Mesenchymal stem cell (in vitro differentiated cells and primary cell): Measurements from ENCODE around the gene NFATC4.

Experiments used
- DNase-seq: peaks from one replicate; pipeline ENCODE4 v3.0.0-alpha.2; 2013
- H2AFZ ChIP-seq: one replicate; pipeline ENCODE4 v1.6.1; 2013; ENCODE audit warnings: low read depth, mild to moderate bottlenecking, control low read depth, inconsistent platforms, low read length, moderate library complexity
- H2AK5ac ChIP-seq: 2 replicates; pipeline ENCODE4 v1.6.1; 2013; ENCODE audit warnings: low read length, moderate library complexity, mild to moderate bottlenecking, inconsistent platforms; ENCODE audit not compliant: severe bottlenecking
- H2BK120ac ChIP-seq: one replicate; pipeline ENCODE4 v1.6.1; 2013; ENCODE audit warnings: low read depth, mild to moderate bottlenecking, inconsistent platforms, low read length, moderate library complexity
- H2BK12ac ChIP-seq, 2 experiments: one replicate each; pipeline ENCODE4 v1.6.1; 2013; ENCODE audit warnings: inconsistent platforms in 2 of 2, low read length in 2 of 2, mild to moderate bottlenecking in 2 of 2, moderate library complexity in 2 of 2, control low read depth in 1 of 2
- H2BK15ac ChIP-seq: one replicate; pipeline ENCODE4 v1.6.1; 2013; ENCODE audit warnings: mild to moderate bottlenecking, low read depth, inconsistent platforms; ENCODE audit not compliant: poor library complexity, severe bottlenecking
- H2BK5ac ChIP-seq: 2 replicates; pipeline ENCODE4 v1.6.1; 2013; ENCODE audit warnings: low read depth, mild to moderate bottlenecking, low read length, control low read depth, inconsistent platforms; ENCODE audit not compliant: poor library complexity, severe bottlenecking
- H3K14ac ChIP-seq, 2 experiments: one replicate each; pipeline ENCODE4 v1.6.1; 2013; ENCODE audit warnings: inconsistent platforms in 2 of 2, low read length in 2 of 2, control low read depth in 1 of 2, mild to moderate bottlenecking in 1 of 2, moderate library complexity in 1 of 2
- H3K18ac ChIP-seq, 2 experiments: one replicate each; pipeline ENCODE4 v1.6.1; 2013; ENCODE audit warnings: inconsistent platforms in 2 of 2, low read length in 2 of 2, control low read depth in 1 of 2, low read depth in 1 of 2, mild to moderate bottlenecking in 1 of 2
- H3K23ac ChIP-seq, 2 experiments: one replicate each; pipeline ENCODE4 v1.6.1; 2013; ENCODE audit warnings: inconsistent platforms in 2 of 2, low read length in 2 of 2, mild to moderate bottlenecking in 2 of 2, moderate library complexity in 2 of 2, control low read depth in 1 of 2
- H3K27ac ChIP-seq: 2 replicates; pipeline ENCODE4 v1.5.1; 2013; ENCODE audit warnings: mild to moderate bottlenecking, moderate library complexity, low read length, control low read depth, inconsistent platforms; ENCODE audit not compliant: poor library complexity, severe bottlenecking
- H3K27me3 ChIP-seq, 2 experiments: 2 replicates each; pipeline versions ENCODE4 v1.6.1 to v1.7.0; 2013; ENCODE audit warnings: low read length in 2 of 2, mild to moderate bottlenecking in 2 of 2, moderate library complexity in 2 of 2, control low read depth in 1 of 2, inconsistent platforms in 1 of 2; ENCODE audit not compliant: control insufficient read depth in 1 of 2, insufficient read depth in 1 of 2
- H3K36me3 ChIP-seq, 2 experiments: 2 replicates each; pipeline versions ENCODE4 v1.6.1 to v1.7.0; 2013; ENCODE audit warnings: low read length in 2 of 2, control low read depth in 1 of 2, inconsistent platforms in 1 of 2, low read depth in 1 of 2, mild to moderate bottlenecking in 1 of 2; ENCODE audit not compliant: insufficient read depth in 2 of 2, control insufficient read depth in 1 of 2
- H3K4ac ChIP-seq, 2 experiments: one replicate each; pipeline ENCODE4 v1.6.1; 2013; ENCODE audit warnings: inconsistent platforms in 2 of 2, low read length in 2 of 2, mild to moderate bottlenecking in 2 of 2, moderate library complexity in 2 of 2, control low read depth in 1 of 2, low read depth in 1 of 2
- H3K4me1 ChIP-seq: 2 replicates; pipeline ENCODE4 v1.6.1; 2013; ENCODE audit warnings: low read depth, low read length, control low read depth; ENCODE audit not compliant: control insufficient read depth, insufficient read depth
- H3K4me2 ChIP-seq: 2 replicates; pipeline ENCODE4 v1.6.1; 2013; ENCODE audit warnings: low read length, mild to moderate bottlenecking, inconsistent platforms; ENCODE audit not compliant: poor library complexity, severe bottlenecking
- H3K4me3 ChIP-seq, 2 experiments: 2 replicates each; pipeline versions ENCODE4 v1.5.1 to v1.7.0; 2013; ENCODE audit warnings: low read length in 2 of 2, mild to moderate bottlenecking in 2 of 2, control low read depth in 1 of 2, low read depth in 1 of 2; ENCODE audit not compliant: insufficient read depth in 1 of 2
- H3K79me1 ChIP-seq: replicated peaks from 2 replicates; pipeline ENCODE4 v1.6.1; 2013; ENCODE audit warnings: mild to moderate bottlenecking, control low read depth, low read length, inconsistent platforms; ENCODE audit not compliant: poor library complexity, severe bottlenecking
- H3K9ac ChIP-seq: 2 replicates; pipeline ENCODE4 v1.7.0; 2013; ENCODE audit warnings: mild to moderate bottlenecking, low read length, moderate library complexity
- H3K9me3 ChIP-seq: 2 replicates; pipeline ENCODE4 v1.7.0; 2013; ENCODE audit warnings: mild to moderate bottlenecking, low read length; ENCODE audit not compliant: control insufficient read depth
- H4K8ac ChIP-seq: one replicate; pipeline ENCODE4 v1.6.1; 2013; ENCODE audit warnings: inconsistent platforms, mild to moderate bottlenecking, low read length, moderate library complexity
- H4K91ac ChIP-seq: one replicate; pipeline ENCODE4 v1.6.1; 2013; ENCODE audit warnings: mild to moderate bottlenecking, low read length, inconsistent platforms
- WGBS: methylation state at CpG from one replicate; pipeline ENCODE4 v1.1.7; 2013; ENCODE audit warnings: mixed read lengths; 5-methylcytosine and 5-hydroxymethylcytosine counted together

Gene NFATC4

GRCh38 chr14:24363401-24363800 is 4.6 kb upstream of the NFATC4 start:
- Histone ChIP-seq H3K9ac (no peak overlapping the region), H3K9me3 (no peaks in the 10 kb centered on the region), H2BK5ac (no peak overlapping the region), H3K4me2 (no peak overlapping the region), H3K23ac (no peak overlapping the region), H3K4ac (no peak overlapping the region), H3K4me3 (no peak overlapping the region), H2BK12ac (no peak overlapping the region), H3K79me1 (peaks cover 3% of the 10 kb centered on the region), H3K18ac (no peak overlapping the region), H2AK5ac (no peak overlapping the region), H2AFZ (no peak overlapping the region), H3K4me1 (peaks cover 12% of the 10 kb centered on the region), H3K27me3 (peaks cover 0 to 9% of the 10 kb centered on the region in 2 experiments), H3K27ac (no peak overlapping the region), H3K14ac (no peak overlapping the region), H4K91ac (no peak overlapping the region), H2BK120ac (no peak overlapping the region), H3K36me3 (no peaks in the 10 kb centered on the region), H4K8ac (no peak overlapping the region), H2BK15ac (no peak overlapping the region)
- WGBS = 82% methylated on average over 5 of the region's 5 CpGs
- DNase-seq = no peak

GRCh38 chr14:24364841-24365240 is 3.1 kb upstream of the NFATC4 start:
- H4K91ac ChIP-seq = no peak overlapping the region
- H3K18ac ChIP-seq = no peak overlapping the region

GRCh38 chr14:24365600-24366412 is 2.2 kb upstream of the NFATC4 start:
- Histone ChIP-seq H3K27me3 (peaks cover 0 to 6% of the 10 kb centered on the region in 2 experiments), H3K27ac (peak overlapping the region; percentile 93), H4K8ac (peak overlapping the region; percentile 84), H3K4me3 (peak overlapping the region; percentile 26 to 81), H3K23ac (no peak overlapping the region), H2BK12ac (peak overlapping the region; percentile 28 to 92), H3K9me3 (no peaks in the 10 kb centered on the region), H4K91ac (peak overlapping the region; percentile 89), H2BK120ac (peak overlapping the region; percentile 90), H3K4me1 (peaks cover 28% of the 10 kb centered on the region), H3K14ac (peak overlapping the region in 1 of 2 experiments; percentile 1), H3K9ac (peak overlapping the region; percentile 92), H2BK15ac (peak overlapping the region; percentile 81), H2BK5ac (peak overlapping the region; percentile 5), H3K18ac (peak overlapping the region; percentile 14 to 87), H3K4ac (peak overlapping the region in 1 of 2 experiments; percentile 84), H3K36me3 (peaks cover 11 to 12% of the 10 kb centered on the region in 2 experiments), H3K79me1 (peaks cover 8% of the 10 kb centered on the region), H2AFZ (no peak overlapping the region), H2AK5ac (no peak overlapping the region), H3K4me2 (peak overlapping the region; percentile 85)
- WGBS = under 1% methylated on average over 20 of the region's 28 CpGs
- DNase-seq = peak; percentile 92

More at GRCh38 chr14:24364841-24365240, 3.1 kb upstream of the NFATC4 start:
- H3K4ac ChIP-seq = no peak overlapping the region
- H2AK5ac ChIP-seq = no peak overlapping the region
- H3K23ac ChIP-seq = no peak overlapping the region
- no peak overlapping the region for H2AFZ ChIP-seq
- H3K4me2 ChIP-seq = no peak overlapping the region
- no peak overlapping the region for H2BK12ac ChIP-seq
- no peak overlapping the region for H3K14ac ChIP-seq
- H3K4me1 ChIP-seq = peaks cover 23% of the 10 kb centered on the region
- H3K4me3 ChIP-seq = peak overlapping the region in 1 of 2 experiments; percentile 81
- H3K79me1 ChIP-seq = peaks cover 8% of the 10 kb centered on the region
- H3K9ac ChIP-seq = peak overlapping the region; percentile 92
- H3K9me3 ChIP-seq = no peaks in the 10 kb centered on the region
- H4K8ac ChIP-seq = no peak overlapping the region
- DNase-seq = no peak
- H2BK120ac ChIP-seq = peak overlapping the region; percentile 3
- 82% methylated on average over 1 of the region's 1 CpG for WGBS
- peaks cover 3 to 6% of the 10 kb centered on the region in 2 experiments for H3K36me3 ChIP-seq
- H3K27ac ChIP-seq = no peak overlapping the region
- peaks cover 0 to 6% of the 10 kb centered on the region in 2 experiments for H3K27me3 ChIP-seq
- H2BK15ac ChIP-seq = no peak overlapping the region
- no peak overlapping the region for H2BK5ac ChIP-seq

DNA sequence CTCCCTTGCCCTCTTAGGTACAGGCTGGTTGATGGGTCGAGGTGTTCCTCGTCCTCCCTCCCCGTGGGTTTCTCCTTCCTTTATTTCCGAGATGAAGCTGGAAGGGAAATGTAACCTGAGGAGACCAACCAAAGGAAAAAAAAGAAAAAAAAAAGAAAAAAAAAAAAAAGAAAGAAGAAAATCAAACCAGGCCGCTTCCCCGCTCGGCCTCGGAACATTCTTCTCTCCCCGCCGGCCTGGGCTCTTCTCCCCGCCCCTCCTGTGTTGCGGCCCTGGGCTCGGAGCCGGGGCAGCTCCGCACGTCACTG is 1.6 kb upstream of the NFATC4 start:
- Histone ChIP-seq H3K27me3 (peaks cover 0 to 6% of the 10 kb centered on the region in 2 experiments), H3K9me3 (no peaks in the 10 kb centered on the region), H4K8ac (peak overlapping the region; percentile 90), H4K91ac (peak overlapping the region; percentile 89), H3K18ac (peak overlapping the region; percentile 14 to 87), H3K14ac (no peak overlapping the region), H2AFZ (no peak overlapping the region), H3K4me3 (peak overlapping the region; percentile 53 to 81), H3K27ac (peak overlapping the region; percentile 93), H2BK12ac (peak overlapping the region in 1 of 2 experiments; percentile 92), H3K4me2 (peak overlapping the region; percentile 85), H2AK5ac (no peak overlapping the region), H2BK5ac (peak overlapping the region; percentile 73), H3K4me1 (peaks cover 28% of the 10 kb centered on the region), H3K36me3 (peaks cover 12 to 16% of the 10 kb centered on the region in 2 experiments), H3K23ac (no peak overlapping the region), H2BK120ac (peak overlapping the region; percentile 100), H2BK15ac (peak overlapping the region; percentile 81), H3K9ac (peak overlapping the region; percentile 92), H3K79me1 (peaks cover 11% of the 10 kb centered on the region), H3K4ac (peak overlapping the region in 1 of 2 experiments; percentile 84)
- no peak for DNase-seq
- WGBS = 6% methylated on average over 11 of the region's 16 CpGs
